ENCODE measurements around the gene C4orf36. TPM values are rescaled to one million over a fixed set of nuclear protein-coding genes. Genes with fewer than 3 reads are reported as not detected.

The C4orf36 gene, protein sequence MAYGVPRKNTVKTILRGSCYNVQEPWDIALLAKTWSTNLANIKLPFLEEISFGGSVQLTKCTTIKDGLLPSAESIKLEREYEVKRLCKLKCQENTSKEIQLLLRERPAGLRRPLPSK
- total RNA-seq (2014; rRNA removed; shearing (Covaris generic)) = 0.75 TPM in 1 of 2 replicates, not detected in the other

GRCh38 chr4:86891762-86892635 lies at the start of gene C4orf36:
C4orf36 (minus strand) TSS chr4:86892422; CDS start chr4:86891520, 902 bp downstream.
- no peaks in the 10 kb centered on the region for H3K9me3 ChIP-seq (replicated peaks)
- H3K4me1 ChIP-seq = no peaks in the 10 kb centered on the region
- no peaks in the 10 kb centered on the region for H3K27me3 ChIP-seq
- peak within 1 kb of the TSS; percentile 84 for H3K4me3 ChIP-seq
- DNase-seq = peak; percentile 88 to 89
- H3K36me3 ChIP-seq = no peaks in the 10 kb centered on the region
- peak within 1 kb of the TSS; percentile 74 for H3K27ac ChIP-seq

- Histone ChIP-seq H3K36me3 (no peaks in the 10 kb centered on the region), H3K4me3 (no peak overlapping the region), H3K27me3 (no peaks in the 10 kb centered on the region), H3K9me3 (replicated peaks) (no peaks in the 10 kb centered on the region), H3K4me1 (no peaks in the 10 kb centered on the region), H3K27ac (no peak overlapping the region)
- no peak for DNase-seq
Observed at GRCh38 chr4:86940920-86941460, 48.8 kb upstream of the C4orf36 start.

- Histone ChIP-seq H3K27me3 (no peaks in the 10 kb centered on the region), H3K27ac (no peak overlapping the region), H3K36me3 (no peaks in the 10 kb centered on the region), H3K9me3 (replicated peaks) (no peaks in the 10 kb centered on the region), H3K4me3 (no peak overlapping the region), H3K4me1 (no peaks in the 10 kb centered on the region)
- DNase-seq = no peak
Observed at GRCh38 chr4:86939729-86940575, 47.7 kb upstream of the C4orf36 start.

DNA sequence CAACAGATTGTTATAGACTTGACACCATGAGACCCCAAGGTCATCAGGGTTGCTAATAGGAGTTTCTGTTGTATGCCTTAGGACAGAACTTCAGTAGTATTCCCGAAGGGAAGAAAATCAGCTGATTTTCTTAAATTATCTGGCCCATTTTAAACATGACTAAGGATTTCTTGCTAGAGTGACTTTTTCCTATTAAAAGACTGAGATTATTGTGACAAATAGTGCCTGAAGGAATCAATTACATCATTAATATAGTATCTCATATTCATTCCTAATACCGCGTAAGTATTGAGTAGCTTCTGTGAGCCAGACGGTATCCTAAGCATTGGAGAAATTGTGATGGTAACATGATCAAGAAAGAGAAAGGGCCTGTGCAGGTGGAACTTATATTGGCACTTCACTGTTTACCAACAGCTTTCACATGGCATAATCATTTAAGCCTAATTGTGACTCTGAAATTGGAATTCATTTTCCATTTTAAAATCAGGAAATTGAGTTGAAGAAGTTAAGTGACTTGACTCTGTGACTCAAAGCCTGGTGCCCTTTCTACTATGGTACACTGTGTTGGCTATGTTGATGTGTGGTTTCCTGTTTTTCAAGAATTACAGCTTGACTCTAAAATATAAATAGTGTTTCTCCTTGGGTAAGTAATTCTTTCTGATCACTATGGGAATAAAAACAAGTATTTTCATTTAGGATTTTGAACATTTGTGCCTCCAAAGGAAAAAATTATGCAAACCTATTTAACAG lies 46.7 kb upstream of the C4orf36 start:
- Histone ChIP-seq H3K9me3 (replicated peaks) (no peaks in the 10 kb centered on the region), H3K27me3 (no peaks in the 10 kb centered on the region), H3K36me3 (no peaks in the 10 kb centered on the region), H3K4me3 (no peak overlapping the region), H3K27ac (no peak overlapping the region), H3K4me1 (no peaks in the 10 kb centered on the region; the same call in 1 of the 2 replicates)
- DNase-seq = no peak

GRCh38 chr4:86935853-86936733 lies 43.9 kb upstream of the C4orf36 start:
- Histone ChIP-seq H3K9me3 (replicated peaks) (no peaks in the 10 kb centered on the region), H3K36me3 (no peaks in the 10 kb centered on the region), H3K27ac (peak overlapping the region; percentile 11; the same call in 1 of the 2 replicates), H3K4me1 (no peaks in the 10 kb centered on the region; the same call in 1 of the 2 replicates), H3K27me3 (no peaks in the 10 kb centered on the region), H3K4me3 (peak overlapping the region; percentile 96)
- DNase-seq = peak; percentile 39 to 60

DNA sequence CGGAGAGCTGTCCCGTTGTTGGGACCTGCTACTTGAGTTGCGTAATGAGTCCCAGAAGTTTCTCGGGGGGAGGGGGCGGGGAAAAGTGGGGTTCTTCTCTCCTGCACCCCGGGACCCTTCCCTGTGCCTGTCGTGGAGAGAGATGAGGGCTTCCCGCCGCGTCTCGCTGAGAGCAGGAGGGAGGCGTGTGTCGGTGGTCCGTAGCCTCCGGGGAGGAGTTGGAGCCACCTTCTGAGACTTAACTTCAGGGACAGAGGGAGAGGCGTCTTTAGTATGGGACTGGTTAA lies 43.3 kb upstream of the C4orf36 start:
- no peaks in the 10 kb centered on the region; the same call in 1 of the 2 replicates for H3K4me1 ChIP-seq
- peak overlapping the region; percentile 96 for H3K4me3 ChIP-seq
- no peak overlapping the region; the same call in 1 of the 2 replicates for H3K27ac ChIP-seq
- DNase-seq = no peak
- H3K27me3 ChIP-seq = no peaks in the 10 kb centered on the region
- no peaks in the 10 kb centered on the region for H3K36me3 ChIP-seq
- H3K9me3 ChIP-seq (replicated peaks) = no peaks in the 10 kb centered on the region

- no peaks in the 10 kb centered on the region for H3K9me3 ChIP-seq (replicated peaks)
- H3K4me3 ChIP-seq = peak within 1 kb of the TSS; percentile 96
- DNase-seq = peak; percentile 94 to 95
- H3K36me3 ChIP-seq = no peaks in the 10 kb centered on the region
- no peaks in the 10 kb centered on the region for H3K27me3 ChIP-seq
- H3K27ac ChIP-seq = peak within 1 kb of the TSS; percentile 24
- no peaks in the 10 kb centered on the region; the same call in 1 of the 2 replicates for H3K4me1 ChIP-seq
Observed at GRCh38 chr4:86934771-86935565, 42.7 kb upstream of the C4orf36 start, which contains the start of gene AFF1. AFF1 (plus strand) TSS chr4:86935011; CDS start chr4:86948534, 13,523 bp downstream.

DNA sequence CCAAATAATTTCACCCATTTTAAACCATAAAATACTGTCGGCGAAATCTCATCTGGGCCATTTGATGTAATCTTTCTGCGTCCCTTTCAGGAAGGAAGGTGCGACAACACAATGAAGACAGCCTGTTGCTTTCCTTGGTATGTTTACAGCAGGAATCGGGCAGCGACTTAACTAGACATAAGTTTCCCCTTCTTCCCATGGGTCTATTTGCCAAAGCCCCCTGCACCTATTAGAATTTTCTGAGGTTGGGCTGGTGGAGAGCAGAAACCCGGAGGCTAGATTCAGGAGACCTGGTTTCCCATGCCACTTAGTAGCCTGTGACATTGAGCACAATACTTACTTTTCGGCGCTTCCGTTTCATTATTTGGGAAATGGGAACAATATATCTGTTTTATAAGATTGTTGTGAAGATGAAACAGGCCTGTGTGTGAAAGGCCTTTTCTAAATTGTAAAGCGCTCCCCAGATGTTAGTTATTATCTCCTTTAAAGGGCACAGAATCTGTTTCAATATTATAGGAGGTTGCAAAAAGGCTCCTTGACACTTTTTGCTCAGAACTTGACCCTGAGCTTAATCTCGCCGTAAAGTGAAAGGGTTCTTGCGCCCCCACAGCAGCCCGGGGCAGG lies 42.0 kb upstream of the C4orf36 start:
- H3K27ac ChIP-seq = peak overlapping the region; percentile 24
- H3K36me3 ChIP-seq = no peaks in the 10 kb centered on the region
- peak in 1 of 2 experiments; percentile 22 for DNase-seq
- H3K9me3 ChIP-seq (replicated peaks) = no peaks in the 10 kb centered on the region
- no peaks in the 10 kb centered on the region; the same call in 1 of the 2 replicates for H3K4me1 ChIP-seq
- peak overlapping the region; percentile 96 for H3K4me3 ChIP-seq
- no peaks in the 10 kb centered on the region for H3K27me3 ChIP-seq

DNA sequence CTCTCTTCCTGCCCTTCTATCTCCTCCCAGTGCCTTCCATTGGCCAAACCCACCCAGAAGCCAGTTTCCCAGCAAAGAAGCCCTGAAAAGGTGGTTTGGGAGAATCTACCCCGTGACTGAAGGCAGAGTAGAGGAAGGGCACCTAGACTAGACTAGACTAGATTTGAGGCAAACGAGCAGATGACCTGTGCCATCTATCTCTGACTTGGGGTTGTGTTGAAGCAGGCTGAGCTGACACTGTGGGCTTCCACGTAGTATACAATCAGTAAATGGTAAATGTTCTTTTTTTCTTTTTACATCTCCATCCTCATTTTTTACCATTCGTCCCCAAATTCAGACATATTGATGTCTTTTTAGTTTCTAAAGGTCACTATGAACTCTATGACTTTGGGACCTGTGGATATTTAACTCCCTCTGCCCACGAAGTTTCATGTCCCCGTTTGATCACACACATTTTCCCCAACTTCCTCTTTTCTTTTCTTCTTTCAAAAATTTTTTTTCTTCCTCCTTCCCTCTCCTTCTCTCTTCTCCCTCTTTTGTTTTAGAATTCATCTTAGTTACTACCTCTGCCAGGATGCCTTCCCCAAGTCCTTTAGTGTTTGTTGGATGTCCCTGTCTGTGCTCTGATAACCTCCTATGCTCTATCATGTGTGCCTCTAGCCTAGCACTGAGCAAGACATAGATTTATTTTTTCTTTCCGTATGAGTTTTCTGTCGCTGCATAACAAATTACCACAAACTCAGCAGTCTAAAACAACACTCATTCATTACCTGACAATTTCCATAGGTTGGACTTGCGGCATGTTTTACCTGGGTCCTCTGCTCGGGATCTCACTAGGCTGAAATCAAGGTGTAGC lies 36.4 kb upstream of the C4orf36 start:
- Histone ChIP-seq H3K9me3 (replicated peaks) (no peaks in the 10 kb centered on the region), H3K27me3 (no peaks in the 10 kb centered on the region), H3K27ac (no peak overlapping the region), H3K36me3 (no peaks in the 10 kb centered on the region), H3K4me1 (no peaks in the 10 kb centered on the region), H3K4me3 (no peak overlapping the region)
- no peak for DNase-seq

GRCh38 chr4:86927843-86928395 lies 35.7 kb upstream of the C4orf36 start:
- Histone ChIP-seq H3K27ac (no peak overlapping the region), H3K9me3 (replicated peaks) (no peaks in the 10 kb centered on the region), H3K4me1 (no peaks in the 10 kb centered on the region), H3K36me3 (no peaks in the 10 kb centered on the region), H3K27me3 (no peaks in the 10 kb centered on the region), H3K4me3 (no peak overlapping the region)
- DNase-seq = no peak

DNA sequence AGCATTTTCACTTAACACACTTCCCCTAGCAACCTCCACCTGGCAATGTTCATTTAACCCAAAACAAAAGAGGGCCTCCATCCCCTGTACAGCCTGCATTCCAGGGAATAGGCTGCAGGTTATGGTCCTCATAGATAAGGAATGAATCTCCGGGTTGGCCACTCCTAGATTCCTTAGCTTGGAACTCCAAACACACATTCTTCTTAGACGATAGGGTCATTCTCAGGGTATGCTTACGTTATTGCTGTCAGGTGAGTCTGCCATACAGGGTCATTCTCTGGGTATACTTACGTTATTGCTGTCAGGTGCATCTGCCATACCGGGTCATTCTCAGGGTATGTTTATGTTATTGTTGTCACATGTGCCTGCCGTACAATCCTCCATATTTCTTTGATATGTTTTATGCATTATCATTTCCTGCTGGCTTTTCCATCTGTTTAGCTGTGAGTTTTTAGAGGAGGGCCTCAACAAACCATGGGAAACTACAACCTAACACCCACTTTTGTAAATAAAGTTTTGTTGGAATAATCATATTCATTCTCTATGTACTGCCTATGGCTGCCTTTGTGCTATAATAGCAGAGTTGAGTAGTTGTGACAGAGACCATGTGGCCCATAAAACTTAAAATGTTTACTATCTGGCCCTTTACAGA lies 34.3 kb upstream of the C4orf36 start:
- H3K27ac ChIP-seq = no peak overlapping the region
- no peak for DNase-seq
- H3K4me1 ChIP-seq = no peaks in the 10 kb centered on the region
- no peaks in the 10 kb centered on the region for H3K27me3 ChIP-seq
- H3K4me3 ChIP-seq = no peak overlapping the region
- H3K9me3 ChIP-seq (replicated peaks) = no peaks in the 10 kb centered on the region
- no peaks in the 10 kb centered on the region for H3K36me3 ChIP-seq
